Mucosa of descending colon (tissue), 3 donors: Measurements from ENCODE around the gene PIAS1. TPM values are rescaled to one million over a fixed set of nuclear protein-coding genes. Genes with fewer than 3 reads are reported as not detected.

Experiments used
- ATAC-seq: fragments of 200-7000 bp; cut with Tn5 transposase; one replicate; pipeline ENCODE4 v1.9.1; 2020; ENCODE audit warnings: mild to moderate bottlenecking, moderate library complexity
- DNase-seq, 3 donors: peaks; one replicate each; pipeline ENCODE4 v3.0.0-alpha.2; 2020
- H3K36me3 ChIP-seq: fragments of 200-600 bp; one replicate; pipeline ENCODE4 v1.8.0; 2021; ENCODE audit warnings: low read depth, mild to moderate bottlenecking
- H3K4me1 ChIP-seq: fragments of 200-600 bp; one replicate; pipeline ENCODE4 v1.8.0; 2021; ENCODE audit warnings: low read depth, mild to moderate bottlenecking
- H3K4me3 ChIP-seq: fragments of 200-600 bp; one replicate; pipeline ENCODE4 v1.8.0; 2021; ENCODE audit warnings: mild to moderate bottlenecking
- H3K9me3 ChIP-seq: fragments of 200-600 bp; one replicate; pipeline ENCODE4 v1.8.0; 2021; ENCODE audit warnings: mild to moderate bottlenecking
- intact Hi-C, 2 donors: fragments of 100-400 bp; cut with DNase I in 1 of 2; cut with micrococcal nuclease in 1 of 2; formaldehyde crosslinking; loops; one replicate each; pipeline versions ENCODE4 v1.11.0 to v1.11.1; 2022; cut with DNase I, micrococcal nuclease
- total RNA-seq, 3 donors: library from RNA; stranded (reverse); fragmentation: NEBNext Ultra II Directional in 2 of 3; extraction: Animal tissue kit (Norgen Biotek cat#: 25700) in 2 of 3; gene quantifications; one replicate each; pipeline versions ENCODE4 v1.2.1 to v1.2.4, GENCODE V29; 2021 to 2023
- TF ChIP-seq, protein P1 (sequence below): fragments of 200-600 bp; IDR thresholded peaks from one replicate; pipeline ENCODE4 v1.8.0; 2022; ENCODE audit warnings: antibody characterized with exemption, mild to moderate bottlenecking
- donor health status: DM: no; HTN: no; CAD: no; lungs with moderate emphysema.
- donor health status: DM: no; HTN: no; CAD: no.
- donor health status: DM: no; HTN: yes; CAD: no.

PIAS1 gene
- total RNA-seq, 3 donors from 2014 or later: 35.4 to 59.3 (median 37.7) TPM

DNA sequence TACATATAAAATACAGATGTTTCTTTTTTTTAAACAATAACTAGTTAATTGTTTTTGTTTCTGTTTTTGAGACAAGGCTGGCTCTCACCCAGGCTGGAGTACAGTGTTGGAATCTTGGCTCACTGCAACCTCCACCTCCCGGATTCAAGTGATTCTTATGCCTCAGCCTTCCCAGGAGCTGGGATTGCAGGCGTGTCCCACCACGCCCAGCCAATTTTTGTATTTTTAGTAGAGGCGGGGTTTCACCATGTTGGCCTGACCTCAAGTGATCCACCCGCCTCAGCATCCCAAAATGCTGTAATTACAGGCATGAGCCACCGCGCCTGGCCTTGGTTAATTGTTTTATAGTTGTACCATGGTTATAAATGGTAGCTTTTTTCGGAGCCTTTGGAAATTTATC, 72.3 kb downstream of the PIAS1 start:
- DNase-seq: peak; percentile 55 to 67 (median 61)
- TF ChIP-seq, protein P1, sequence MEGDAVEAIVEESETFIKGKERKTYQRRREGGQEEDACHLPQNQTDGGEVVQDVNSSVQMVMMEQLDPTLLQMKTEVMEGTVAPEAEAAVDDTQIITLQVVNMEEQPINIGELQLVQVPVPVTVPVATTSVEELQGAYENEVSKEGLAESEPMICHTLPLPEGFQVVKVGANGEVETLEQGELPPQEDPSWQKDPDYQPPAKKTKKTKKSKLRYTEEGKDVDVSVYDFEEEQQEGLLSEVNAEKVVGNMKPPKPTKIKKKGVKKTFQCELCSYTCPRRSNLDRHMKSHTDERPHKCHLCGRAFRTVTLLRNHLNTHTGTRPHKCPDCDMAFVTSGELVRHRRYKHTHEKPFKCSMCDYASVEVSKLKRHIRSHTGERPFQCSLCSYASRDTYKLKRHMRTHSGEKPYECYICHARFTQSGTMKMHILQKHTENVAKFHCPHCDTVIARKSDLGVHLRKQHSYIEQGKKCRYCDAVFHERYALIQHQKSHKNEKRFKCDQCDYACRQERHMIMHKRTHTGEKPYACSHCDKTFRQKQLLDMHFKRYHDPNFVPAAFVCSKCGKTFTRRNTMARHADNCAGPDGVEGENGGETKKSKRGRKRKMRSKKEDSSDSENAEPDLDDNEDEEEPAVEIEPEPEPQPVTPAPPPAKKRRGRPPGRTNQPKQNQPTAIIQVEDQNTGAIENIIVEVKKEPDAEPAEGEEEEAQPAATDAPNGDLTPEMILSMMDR: no peak
- peak; percentile 80 for ATAC-seq
- no peak overlapping the region for H3K4me3 ChIP-seq
- no peaks in the 10 kb centered on the region for H3K36me3 ChIP-seq
- H3K4me1 ChIP-seq: peaks cover 15% of the 10 kb centered on the region
- intact Hi-C loops: no loop called here
- H3K9me3 ChIP-seq: no peaks in the 10 kb centered on the region

DNA sequence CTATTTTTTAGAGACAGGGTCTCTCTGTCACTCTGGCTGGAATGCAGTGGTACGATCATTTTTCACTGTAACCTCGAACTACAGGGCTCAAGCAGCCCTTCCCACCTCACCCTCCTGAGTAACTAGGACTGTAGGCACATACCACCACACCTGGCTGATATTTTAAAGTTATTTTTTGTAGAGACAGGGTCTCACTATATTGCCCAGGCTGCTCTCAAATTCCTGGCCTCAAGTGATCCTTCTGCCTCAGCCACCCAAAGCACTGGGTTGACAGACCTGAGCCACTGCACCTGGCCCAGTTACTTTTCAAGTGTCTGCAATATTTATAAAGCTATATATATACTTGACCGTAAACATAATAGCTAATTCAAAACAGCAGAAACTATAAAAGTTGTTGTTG, 75.0 kb downstream of the PIAS1 start:
- H3K36me3 ChIP-seq: no peaks in the 10 kb centered on the region
- no peak overlapping the region for H3K4me3 ChIP-seq
- peaks cover 15% of the 10 kb centered on the region for H3K4me1 ChIP-seq
- TF ChIP-seq, protein P1: no peak
- no peak for ATAC-seq
- intact Hi-C loops: no loop called here
- H3K9me3 ChIP-seq: no peaks in the 10 kb centered on the region
- no peak for DNase-seq

DNA sequence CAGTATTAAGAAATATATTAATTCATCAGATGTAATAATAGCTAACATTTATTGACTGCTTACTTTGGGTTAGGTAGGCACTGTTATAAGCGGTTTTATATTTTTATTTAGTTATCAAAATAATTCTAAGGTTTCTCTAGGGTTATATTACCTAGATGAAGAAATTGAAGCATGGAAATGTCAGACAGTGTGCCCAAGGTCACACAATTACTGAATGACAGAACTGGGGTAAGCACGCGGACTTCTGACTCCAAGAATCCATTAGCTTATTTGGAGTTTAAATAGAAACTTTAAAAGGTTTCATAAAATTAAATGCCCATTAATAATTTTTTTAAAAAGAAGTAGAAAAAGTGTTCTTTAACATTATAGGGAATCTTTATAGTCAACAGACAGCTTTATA, 76.7 kb downstream of the PIAS1 start:
- Histone ChIP-seq H3K4me3 (no peak overlapping the region), H3K4me1 (peaks cover 7% of the 10 kb centered on the region), H3K36me3 (no peaks in the 10 kb centered on the region), H3K9me3 (no peaks in the 10 kb centered on the region)
- no peak for DNase-seq
- no peak for ATAC-seq
- intact Hi-C loops: no loop called here
- TF ChIP-seq, protein P1: no peak

DNA sequence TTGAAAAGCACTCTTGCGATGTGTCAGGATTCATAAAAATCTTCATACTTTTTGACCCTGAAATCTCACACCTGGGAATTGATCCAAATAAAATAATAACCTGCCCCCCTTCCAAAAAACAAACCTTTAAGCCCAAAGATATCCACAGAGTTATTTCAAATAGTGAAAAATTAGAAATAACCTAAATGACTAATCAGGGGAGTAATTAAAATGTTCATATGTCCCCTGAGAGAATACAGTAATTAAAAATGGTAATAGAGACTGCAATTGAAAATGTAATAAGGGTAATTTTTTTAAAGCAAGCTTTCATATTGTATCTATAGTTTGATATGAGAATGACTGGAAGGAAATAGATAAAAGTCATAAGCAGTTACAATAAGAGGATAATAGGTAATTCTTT, 83.0 kb downstream of the PIAS1 start:
- no peak overlapping the region for H3K4me3 ChIP-seq
- ATAC-seq (no peak), DNase-seq (no peak)
- peaks cover 8% of the 10 kb centered on the region for H3K4me1 ChIP-seq
- TF ChIP-seq, protein P1: no peak
- no peaks in the 10 kb centered on the region for H3K9me3 ChIP-seq
- intact Hi-C loops: no loop called here
- no peaks in the 10 kb centered on the region for H3K36me3 ChIP-seq

DNA sequence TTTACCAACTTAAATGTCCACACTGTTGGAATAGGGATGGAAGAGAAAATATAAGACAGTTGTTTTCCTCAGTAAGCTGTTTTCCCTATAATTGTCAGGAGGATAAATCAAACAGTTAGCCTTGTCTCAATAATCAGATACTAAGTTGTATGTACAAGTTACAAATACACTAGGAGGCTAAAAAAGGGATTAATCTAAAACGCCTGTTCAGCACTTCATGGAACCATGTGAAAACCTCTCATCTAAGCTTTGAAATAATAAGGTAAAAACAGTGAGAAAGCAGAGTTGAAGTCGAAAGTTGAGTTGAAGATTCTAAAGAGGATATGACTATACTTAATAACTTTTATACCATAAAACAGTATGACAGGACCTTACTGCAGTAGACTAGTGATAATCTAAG, 89.0 kb downstream of the PIAS1 start:
- H3K4me1 ChIP-seq: peaks cover 8% of the 10 kb centered on the region
- intact Hi-C loops: no loop called here
- H3K9me3 ChIP-seq: no peaks in the 10 kb centered on the region
- DNase-seq: no peak
- TF ChIP-seq, protein P1: no peak
- H3K36me3 ChIP-seq: no peaks in the 10 kb centered on the region
- H3K4me3 ChIP-seq: no peak overlapping the region
- ATAC-seq: no peak

DNA sequence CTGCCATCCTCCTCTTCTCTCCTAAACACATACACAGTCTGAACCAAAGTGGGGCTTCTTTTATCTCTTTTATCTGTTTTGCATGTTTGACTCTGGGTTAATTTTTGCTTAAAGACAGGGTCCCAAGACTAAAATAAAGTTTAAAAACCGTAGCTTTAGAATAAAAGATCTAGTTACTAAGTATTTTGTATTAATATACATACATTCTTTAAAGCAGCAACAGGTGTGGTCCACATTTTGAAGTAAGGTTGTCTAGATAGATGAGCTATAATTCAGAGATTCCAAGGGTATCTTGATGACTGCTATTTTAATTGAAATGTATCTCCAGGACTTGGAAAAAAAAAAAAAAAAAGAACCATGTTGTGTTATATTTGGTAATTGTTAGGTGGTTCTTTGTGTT, 89.7 kb downstream of the PIAS1 start:
- intact Hi-C loops: no loop called here
- Histone ChIP-seq H3K9me3 (no peaks in the 10 kb centered on the region), H3K4me1 (peaks cover 8% of the 10 kb centered on the region), H3K36me3 (no peaks in the 10 kb centered on the region), H3K4me3 (no peak overlapping the region)
- no peak for ATAC-seq
- TF ChIP-seq, protein P1: no peak
- no peak for DNase-seq
